HFFc6 (cell line): ENCODE results near the gene GDNF. TPM values are rescaled to one million over a fixed set of nuclear protein-coding genes. Genes with fewer than 3 reads are reported as not detected.

Experiments
- DNase-seq: peaks from one replicate; pipeline ENCODE4 v3.0.0-alpha.2; 2018
- H3K27ac Mint-ChIP-seq: 2 replicates; pipeline ENCODE4 v1.8.0; 2020; ENCODE audit warnings: mild to moderate bottlenecking, mixed read lengths
- H3K27me3 Mint-ChIP-seq: 2 replicates; pipeline ENCODE4 v1.8.0; 2021; ENCODE audit warnings: mild to moderate bottlenecking, moderate library complexity, mixed read lengths; ENCODE audit not compliant: insufficient read depth
- H3K36me3 Mint-ChIP-seq: 2 replicates; pipeline ENCODE4 v1.8.0; 2021; ENCODE audit warnings: low read depth, mixed read lengths
- H3K4me1 Mint-ChIP-seq: 2 replicates; pipeline ENCODE4 v1.8.0; 2020; ENCODE audit warnings: low read depth, mixed read lengths
- H3K4me3 Mint-ChIP-seq: 2 replicates; pipeline ENCODE4 v1.8.0; 2020; ENCODE audit warnings: mild to moderate bottlenecking, moderate library complexity, mixed read lengths
- H3K9me3 Mint-ChIP-seq: 2 replicates; pipeline ENCODE4 v1.8.0; 2020; ENCODE audit warnings: mild to moderate bottlenecking, mixed read lengths
- total RNA-seq, 6 experiments: library from RNA; stranded (reverse); fragmentation: NEBNext Ultra II Directional; extraction: Animal tissue kit (Norgen Biotek cat#: 25700); gene quantifications; 2 replicates in 1 of 6; 3 replicates in 5 of 6; pipeline ENCODE4 v1.2.3, GENCODE V29; 2021
- TF ChIP-seq, protein P1 (sequence below): fragments of 200-600 bp; sonication (generic); IDR thresholded peaks from 2 replicates; pipeline ENCODE4 v1.5.0; 2021; ENCODE audit warnings: antibody characterized with exemption, mild to moderate bottlenecking

The GDNF gene
- total RNA-seq, 6 experiments from 2014 or later, result 0.85 to 8.3 (median 7.1) TPM

- peak; percentile 27 for DNase-seq
- Mint-ChIP-seq H3K9me3 (no peaks in the 10 kb centered on the region), H3K27me3 (peaks cover 2% of the 10 kb centered on the region), H3K27ac (peak overlapping the region; percentile 91), H3K4me1 (peaks cover 55% of the 10 kb centered on the region), H3K4me3 (peak overlapping the region; percentile 90), H3K36me3 (peaks cover 5% of the 10 kb centered on the region; the same call in 1 of the 2 replicates)
- TF ChIP-seq, protein P1, sequence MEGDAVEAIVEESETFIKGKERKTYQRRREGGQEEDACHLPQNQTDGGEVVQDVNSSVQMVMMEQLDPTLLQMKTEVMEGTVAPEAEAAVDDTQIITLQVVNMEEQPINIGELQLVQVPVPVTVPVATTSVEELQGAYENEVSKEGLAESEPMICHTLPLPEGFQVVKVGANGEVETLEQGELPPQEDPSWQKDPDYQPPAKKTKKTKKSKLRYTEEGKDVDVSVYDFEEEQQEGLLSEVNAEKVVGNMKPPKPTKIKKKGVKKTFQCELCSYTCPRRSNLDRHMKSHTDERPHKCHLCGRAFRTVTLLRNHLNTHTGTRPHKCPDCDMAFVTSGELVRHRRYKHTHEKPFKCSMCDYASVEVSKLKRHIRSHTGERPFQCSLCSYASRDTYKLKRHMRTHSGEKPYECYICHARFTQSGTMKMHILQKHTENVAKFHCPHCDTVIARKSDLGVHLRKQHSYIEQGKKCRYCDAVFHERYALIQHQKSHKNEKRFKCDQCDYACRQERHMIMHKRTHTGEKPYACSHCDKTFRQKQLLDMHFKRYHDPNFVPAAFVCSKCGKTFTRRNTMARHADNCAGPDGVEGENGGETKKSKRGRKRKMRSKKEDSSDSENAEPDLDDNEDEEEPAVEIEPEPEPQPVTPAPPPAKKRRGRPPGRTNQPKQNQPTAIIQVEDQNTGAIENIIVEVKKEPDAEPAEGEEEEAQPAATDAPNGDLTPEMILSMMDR, result no peak
Observed at GRCh38 chr5:37836592-37837413, 3.0 kb downstream of the GDNF start.

DNA sequence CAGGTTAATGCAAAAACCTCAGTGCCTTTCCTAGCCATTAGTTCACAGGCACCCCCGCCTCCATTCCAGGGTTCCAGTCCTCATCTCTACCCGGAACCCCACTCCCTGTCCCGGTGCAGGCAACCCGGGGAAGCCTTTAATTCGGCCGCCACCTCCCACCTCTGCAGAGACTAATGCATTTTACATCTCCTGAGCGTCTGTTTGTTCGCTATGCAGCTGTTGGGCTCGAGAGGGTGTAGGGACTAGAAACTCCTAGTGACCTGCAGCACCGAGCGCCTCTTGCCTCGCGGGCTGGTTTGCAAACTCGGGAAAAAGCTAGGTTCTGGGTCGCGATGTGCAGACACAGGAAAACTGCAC is 3.6 kb downstream of the GDNF start:
- TF ChIP-seq, protein P1, result no peak
- peaks cover 2% of the 10 kb centered on the region for H3K27me3 Mint-ChIP-seq
- H3K4me3 Mint-ChIP-seq, result peak overlapping the region; percentile 90
- H3K36me3 Mint-ChIP-seq, result peaks cover 5% of the 10 kb centered on the region; the same call in 1 of the 2 replicates
- peaks cover 57% of the 10 kb centered on the region for H3K4me1 Mint-ChIP-seq
- H3K27ac Mint-ChIP-seq, result peak overlapping the region; percentile 91; the same call in 1 of the 2 replicates
- no peak for DNase-seq
- no peaks in the 10 kb centered on the region for H3K9me3 Mint-ChIP-seq

DNA sequence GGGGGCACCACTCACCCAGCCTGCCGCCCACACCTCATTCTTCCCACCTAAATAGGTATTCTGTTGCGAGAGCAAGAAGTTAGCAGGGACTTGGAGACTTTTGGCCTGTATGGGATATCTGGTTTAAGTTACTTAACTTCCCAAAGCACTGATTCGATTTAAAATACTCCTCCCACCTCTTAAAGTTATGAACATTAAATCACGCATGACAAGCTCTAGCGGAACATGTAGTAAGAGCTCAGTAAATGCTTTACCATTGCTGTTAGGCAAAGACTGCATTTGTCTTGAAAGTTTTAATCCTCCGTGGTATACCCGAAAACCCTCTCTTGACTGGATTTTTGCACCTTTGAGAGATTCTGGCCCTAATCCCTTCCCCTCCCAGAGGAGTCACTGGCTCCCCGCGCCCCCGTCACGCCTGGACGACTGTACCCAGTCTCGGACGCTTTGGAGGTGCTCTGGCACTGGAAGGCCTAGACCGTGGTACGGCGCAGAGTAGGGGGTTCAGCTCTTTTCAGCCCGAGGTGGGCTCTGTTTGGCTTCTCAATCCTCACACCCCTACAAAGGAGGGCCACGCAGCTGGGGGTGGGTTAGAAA is 4.4 kb downstream of the GDNF start:
- Mint-ChIP-seq H3K27me3 (peaks cover 2% of the 10 kb centered on the region; the same call in 1 of the 2 replicates), H3K27ac (no peak overlapping the region; the same call in 1 of the 2 replicates)
- TF ChIP-seq, protein P1, result no peak

GRCh38 chr5:37834542-37835379 is 5.1 kb downstream of the GDNF start:
- TF ChIP-seq, protein P1, result no peak
- Mint-ChIP-seq H3K27me3 (peaks cover 2% of the 10 kb centered on the region; the same call in 1 of the 2 replicates), H3K9me3 (no peaks in the 10 kb centered on the region), H3K4me3 (no peak overlapping the region), H3K4me1 (peaks cover 49% of the 10 kb centered on the region), H3K36me3 (peaks cover 5% of the 10 kb centered on the region; the same call in 1 of the 2 replicates), H3K27ac (peak overlapping the region; percentile 48; the same call in 1 of the 2 replicates)
- no peak for DNase-seq

More for the DNA sequence above, 4.4 kb downstream of the GDNF start:
- H3K9me3 Mint-ChIP-seq, result no peaks in the 10 kb centered on the region
- no peak overlapping the region; the same call in 1 of the 2 replicates for H3K4me3 Mint-ChIP-seq
- DNase-seq, result no peak
- peaks cover 50% of the 10 kb centered on the region for H3K4me1 Mint-ChIP-seq
- H3K36me3 Mint-ChIP-seq, result peaks cover 5% of the 10 kb centered on the region; the same call in 1 of the 2 replicates

DNA sequence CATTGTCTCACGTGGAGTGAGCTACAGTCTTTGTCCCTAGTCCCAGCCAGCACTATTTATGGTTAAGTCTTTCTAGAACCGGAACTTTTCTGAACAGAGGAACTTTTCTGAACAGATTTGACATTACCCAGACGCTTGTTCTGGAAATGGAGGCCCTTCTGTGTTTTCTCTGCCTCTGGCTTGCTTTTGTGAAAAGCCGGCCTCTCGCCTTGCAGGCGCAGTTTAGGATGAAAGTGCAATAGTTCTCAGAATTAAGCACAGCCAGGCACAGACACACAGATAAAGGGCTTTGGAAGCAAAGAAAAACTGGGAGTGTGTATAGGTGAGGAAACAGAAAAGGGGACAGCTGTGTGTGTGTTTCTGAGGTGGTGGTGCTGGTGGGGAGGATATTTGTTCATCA is 5.9 kb downstream of the GDNF start:
- peaks cover 49% of the 10 kb centered on the region for H3K4me1 Mint-ChIP-seq
- peak overlapping the region; percentile 35; the same call in 1 of the 2 replicates for H3K4me3 Mint-ChIP-seq
- DNase-seq, result no peak
- H3K27ac Mint-ChIP-seq, result peak overlapping the region; percentile 56; the same call in 1 of the 2 replicates
- no peaks in the 10 kb centered on the region for H3K9me3 Mint-ChIP-seq
- TF ChIP-seq, protein P1, result no peak
- H3K36me3 Mint-ChIP-seq, result peaks cover 5% of the 10 kb centered on the region; the same call in 1 of the 2 replicates
- peaks cover 2% of the 10 kb centered on the region; the same call in 1 of the 2 replicates for H3K27me3 Mint-ChIP-seq
